ENCODE results near the gene HADH. TPM values are rescaled to one million over a fixed set of nuclear protein-coding genes. Genes with fewer than 3 reads are reported as not detected.

The HADH gene
- polyA plus RNA-seq, 1 of the 3 experiments (the other 2 are of a cell fraction): 19.4 TPM

DNA sequence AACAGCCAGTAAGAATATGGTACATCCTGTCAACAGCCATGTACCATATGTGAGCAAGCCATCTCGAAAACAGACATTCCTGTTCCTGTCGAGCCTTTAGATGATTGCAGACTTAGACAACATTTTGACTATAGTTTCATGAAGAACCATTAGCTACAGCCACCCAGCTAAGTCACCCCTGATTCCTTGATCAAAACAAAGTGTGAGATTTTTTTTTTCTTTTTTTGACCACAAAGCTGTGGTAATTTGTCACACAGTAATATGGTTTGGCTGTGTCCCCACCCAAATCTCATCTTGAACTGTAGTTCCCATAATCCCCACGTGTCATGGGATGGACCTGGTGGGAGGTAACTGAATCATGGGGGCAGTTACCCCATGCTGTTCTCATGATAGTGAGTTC, 15.2 kb upstream of the HADH start:
- H3K4me1 ChIP-seq (ENCODE audit: control insufficient read depth in 1 of 2, insufficient read depth in 2 of 2, low read depth in 1 of 2, low read length in 1 of 2): no peaks in the 10 kb centered on the region
- H3K9ac ChIP-seq: no peak overlapping the region
- H3K4me3 ChIP-seq (ENCODE audit: low read depth in 2 of 2, low read length in 1 of 2): no peak overlapping the region
- no peak overlapping the region for H3K27ac ChIP-seq (ENCODE audit: low read depth in 2 of 2, low read length in 1 of 2)
- no peaks in the 10 kb centered on the region for H3K79me2 ChIP-seq (ENCODE audit: insufficient read depth)
- H3K4me2 ChIP-seq: no peak overlapping the region
- no peak for DNase-seq
- POLR2A ChIA-PET: no interaction called here
- H3F3A ChIP-seq (replicated peaks; ENCODE audit: insufficient read depth): no peaks in the 10 kb centered on the region
- H3K36me3 ChIP-seq (replicated peaks in 1 of 2; ENCODE audit: control insufficient read depth in 1 of 2, insufficient read depth in 2 of 2, low read length in 1 of 2): no peaks in the 10 kb centered on the region
- H3K9me3 ChIP-seq: no peaks in the 10 kb centered on the region
- no peaks in the 10 kb centered on the region; the same call in 1 of the 2 replicates for H3K27me3 ChIP-seq (ENCODE audit: insufficient read depth)
- WGBS (ENCODE audit: low lambda C conversion rate): 2% methylated on average over 3 of the region's 3 CpGs
- no peak overlapping the region for H2AFZ ChIP-seq (ENCODE audit: low read depth)
- CTCF ChIA-PET: no interaction called here
- no peaks in the 10 kb centered on the region for H4K20me1 ChIP-seq (ENCODE audit: insufficient read depth)
- H3K9me2 ChIP-seq: no peaks in the 10 kb centered on the region
- TF ChIP-seq POLR2AphosphoS5 (IDR thresholded peaks at IDR 0.05; ENCODE audit: low read depth, low read length) (no peak), TAF1 (IDR thresholded peaks at IDR 0.05; ENCODE audit: borderline replicate concordance, low read depth, low read length) (no peak), RAD21 (IDR thresholded peaks at IDR 0.05; ENCODE audit: low read length) (no peak), EZH2phosphoT487 (IDR thresholded peaks at IDR 0.05; ENCODE audit: borderline replicate concordance, low read depth) (no peak)
- TF ChIP-seq, protein P1, sequence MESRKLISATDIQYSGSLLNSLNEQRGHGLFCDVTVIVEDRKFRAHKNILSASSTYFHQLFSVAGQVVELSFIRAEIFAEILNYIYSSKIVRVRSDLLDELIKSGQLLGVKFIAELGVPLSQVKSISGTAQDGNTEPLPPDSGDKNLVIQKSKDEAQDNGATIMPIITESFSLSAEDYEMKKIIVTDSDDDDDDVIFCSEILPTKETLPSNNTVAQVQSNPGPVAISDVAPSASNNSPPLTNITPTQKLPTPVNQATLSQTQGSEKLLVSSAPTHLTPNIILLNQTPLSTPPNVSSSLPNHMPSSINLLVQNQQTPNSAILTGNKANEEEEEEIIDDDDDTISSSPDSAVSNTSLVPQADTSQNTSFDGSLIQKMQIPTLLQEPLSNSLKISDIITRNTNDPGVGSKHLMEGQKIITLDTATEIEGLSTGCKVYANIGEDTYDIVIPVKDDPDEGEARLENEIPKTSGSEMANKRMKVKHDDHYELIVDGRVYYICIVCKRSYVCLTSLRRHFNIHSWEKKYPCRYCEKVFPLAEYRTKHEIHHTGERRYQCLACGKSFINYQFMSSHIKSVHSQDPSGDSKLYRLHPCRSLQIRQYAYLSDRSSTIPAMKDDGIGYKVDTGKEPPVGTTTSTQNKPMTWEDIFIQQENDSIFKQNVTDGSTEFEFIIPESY (IDR thresholded peaks at IDR 0.05; ENCODE audit: borderline replicate concordance, low read depth): no peak
- TF ChIP-seq, protein P2, sequence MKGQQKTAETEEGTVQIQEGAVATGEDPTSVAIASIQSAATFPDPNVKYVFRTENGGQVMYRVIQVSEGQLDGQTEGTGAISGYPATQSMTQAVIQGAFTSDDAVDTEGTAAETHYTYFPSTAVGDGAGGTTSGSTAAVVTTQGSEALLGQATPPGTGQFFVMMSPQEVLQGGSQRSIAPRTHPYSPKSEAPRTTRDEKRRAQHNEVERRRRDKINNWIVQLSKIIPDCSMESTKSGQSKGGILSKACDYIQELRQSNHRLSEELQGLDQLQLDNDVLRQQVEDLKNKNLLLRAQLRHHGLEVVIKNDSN (IDR thresholded peaks at IDR 0.05; ENCODE audit: borderline replicate concordance, low read depth): no peak

DNA sequence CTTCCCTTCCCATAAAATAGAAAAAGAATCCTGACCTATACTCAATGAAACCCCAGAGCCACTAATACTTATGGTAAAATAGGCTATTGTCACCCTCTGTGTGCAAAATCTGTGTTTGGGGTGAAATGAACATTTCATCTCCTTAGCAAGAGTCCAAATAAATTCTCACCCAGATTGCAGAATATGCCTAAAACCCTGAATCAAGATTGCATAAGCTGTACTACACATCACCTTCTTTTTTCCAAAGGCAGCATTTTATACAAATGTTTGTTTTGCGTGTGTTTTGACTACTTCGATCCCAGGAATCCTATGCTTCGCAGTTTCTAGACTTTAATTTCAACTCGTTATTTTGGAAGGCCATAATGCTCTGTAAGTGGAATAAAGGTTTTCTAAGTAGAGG, 12.2 kb upstream of the HADH start:
- H3K4me2 ChIP-seq: no peak overlapping the region
- H3K27ac ChIP-seq (ENCODE audit: low read depth in 2 of 2, low read length in 1 of 2): no peak overlapping the region
- no peak overlapping the region for H2AFZ ChIP-seq (ENCODE audit: low read depth)
- CTCF ChIA-PET: interaction anchor here (1.0 kb wide), 1 partner anchor 42 kb away, joined by 4 read pairs; no protein-coding TSS in a partner anchor
- H3K36me3 ChIP-seq (replicated peaks in 1 of 2; ENCODE audit: control insufficient read depth in 1 of 2, insufficient read depth in 2 of 2, low read length in 1 of 2): no peaks in the 10 kb centered on the region
- H3K9me2 ChIP-seq: no peaks in the 10 kb centered on the region
- no peaks in the 10 kb centered on the region for H3K79me2 ChIP-seq (ENCODE audit: insufficient read depth)
- no peak overlapping the region for H3K4me3 ChIP-seq (ENCODE audit: low read depth in 2 of 2, low read length in 1 of 2)
- no peaks in the 10 kb centered on the region for H3K9me3 ChIP-seq
- 46% methylated on average over 4 of the region's 4 CpGs for WGBS (ENCODE audit: low lambda C conversion rate)
- no peak for DNase-seq
- H3K4me1 ChIP-seq (ENCODE audit: control insufficient read depth in 1 of 2, insufficient read depth in 2 of 2, low read depth in 1 of 2, low read length in 1 of 2): no peaks in the 10 kb centered on the region
- no peaks in the 10 kb centered on the region for H4K20me1 ChIP-seq (ENCODE audit: insufficient read depth)
- H3F3A ChIP-seq (replicated peaks; ENCODE audit: insufficient read depth): no peaks in the 10 kb centered on the region
- H3K27me3 ChIP-seq (ENCODE audit: insufficient read depth): no peaks in the 10 kb centered on the region; the same call in 1 of the 2 replicates
- no peak overlapping the region for H3K9ac ChIP-seq
- TF ChIP-seq RXRA (IDR thresholded peaks at IDR 0.05; ENCODE audit: borderline replicate concordance, low read depth): no peak
- POLR2A ChIA-PET: no interaction called here

Data from SK-N-SH (cell line).